ENCODE data around the gene MCC. TPM values are rescaled to one million over a fixed set of nuclear protein-coding genes. Genes with fewer than 3 reads are reported as not detected.

The MCC gene
- total RNA-seq, 1 experiment from 2014 or later = 23.5 TPM

- ATAC-seq = no peak
- Mint-ChIP-seq H3K27ac (no peak overlapping the region), H3K4me1 (peaks cover 48% of the 10 kb centered on the region), H3K4me3 (peak overlapping the region; percentile 92), H3K36me3 (no peaks in the 10 kb centered on the region), H3K9me3 (no peaks in the 10 kb centered on the region), H3K27me3 (ENCODE audit: low read depth) (peaks cover 11% of the 10 kb centered on the region)
- DNase-seq (ENCODE audit: low spot score) = no peak
- TF ChIP-seq ZNF532 (CRISPR knock-in tag; IDR thresholded peaks at IDR 0.05; ENCODE audit: borderline replicate concordance) (no peak), FOXP4 (CRISPR knock-in tag; IDR thresholded peaks at IDR 0.05) (no peak), CBFB (CRISPR knock-in tag; IDR thresholded peaks at IDR 0.05; ENCODE audit: low read depth) (no peak), ZNF512 (CRISPR knock-in tag; IDR thresholded peaks at IDR 0.05; ENCODE audit: borderline replicate concordance) (no peak), CREB1 (CRISPR knock-in tag; IDR thresholded peaks at IDR 0.05) (no peak), NFATC4 (CRISPR knock-in tag; IDR thresholded peaks at IDR 0.05) (no peak), ZNF423 (CRISPR knock-in tag; IDR thresholded peaks at IDR 0.05) (no peak), STAT6 (CRISPR knock-in tag; conservative IDR thresholded peaks at IDR 0.05; ENCODE audit: low read depth) (no peak), FOXK1 (CRISPR knock-in tag; IDR thresholded peaks at IDR 0.05) (no peak), OVOL2 (CRISPR knock-in tag; IDR thresholded peaks at IDR 0.05; ENCODE audit: borderline replicate concordance) (no peak)
- CTCF ChIA-PET = interaction anchor here (1.0 to 1.8 kb wide), 6 partner anchors 12 to 311 kb away, joined by 3 to 10 read pairs (median 5); no protein-coding TSS in a partner anchor
- POLR2A ChIA-PET = interaction anchor here (0.9 to 2.3 kb wide), 3 partner anchors 20 to 176 kb away, joined by 3 to 8 read pairs (median 3); no protein-coding TSS in a partner anchor
These were observed 193.1 kb downstream of the MCC start for GRCh38 chr5:113295111-113295539.

GRCh38 chr5:113294311-113295110 is 193.7 kb downstream of the MCC start:
- POLR2A ChIA-PET = interaction anchor here (0.6 to 2.3 kb wide), 5 partner anchors 11 to 176 kb away, joined by 3 to 8 read pairs (median 3); no protein-coding TSS in a partner anchor
- Mint-ChIP-seq H3K4me1 (peaks cover 54% of the 10 kb centered on the region), H3K4me3 (peak overlapping the region; percentile 92), H3K9me3 (no peaks in the 10 kb centered on the region), H3K36me3 (no peaks in the 10 kb centered on the region), H3K27me3 (ENCODE audit: low read depth) (peaks cover 11% of the 10 kb centered on the region), H3K27ac (peak overlapping the region; percentile 52; the same call in 1 of the 2 replicates)
- CTCF ChIA-PET = interaction anchor here (0.6 to 1.8 kb wide), 8 partner anchors 11 to 311 kb away, joined by 3 to 10 read pairs (median 4); no protein-coding TSS in a partner anchor
- ATAC-seq (peak; percentile 83), DNase-seq (ENCODE audit: low spot score) (peak; percentile 87)
- TF ChIP-seq ZBTB21 (CRISPR knock-in tag; IDR thresholded peaks at IDR 0.05; ENCODE audit: borderline replicate concordance) = no peak
- no peak for TF ChIP-seq ERG (CRISPR knock-in tag; IDR thresholded peaks at IDR 0.05)
- TF ChIP-seq MXD4 (CRISPR knock-in tag; IDR thresholded peaks at IDR 0.05; ENCODE audit: borderline replicate concordance) = no peak
- peak; percentile 61 for TF ChIP-seq USF2 (CRISPR knock-in tag; IDR thresholded peaks at IDR 0.05)
- 0 out of 2 replicates have a peak, but pooled peaks have one; percentile 25 for TF ChIP-seq ZNF423 (CRISPR knock-in tag; IDR thresholded peaks at IDR 0.05)
- no peak for TF ChIP-seq NR2C2 (CRISPR knock-in tag; IDR thresholded peaks at IDR 0.05)
- 0 out of 2 replicates have a peak, but pooled peaks have one; percentile 4 for TF ChIP-seq ZNF232 (CRISPR knock-in tag; IDR thresholded peaks at IDR 0.05)
- TF ChIP-seq GTF2I (CRISPR knock-in tag; conservative IDR thresholded peaks at IDR 0.05) = no peak
- 0 out of 2 replicates have a peak, but pooled peaks have one; percentile 40 for TF ChIP-seq FOXP4 (CRISPR knock-in tag; IDR thresholded peaks at IDR 0.05)
